ENCODE measurements around the gene CTSO.

Gene CTSO

GRCh38 chr4:155953151-155954117 lies at the start of gene CTSO:
Gene CTSO, minus strand, starts transcription at chr4:155953866. Its CDS starts 19 bp downstream, at chr4:155953847.
- peak; percentile 69 for DNase-seq

DNA sequence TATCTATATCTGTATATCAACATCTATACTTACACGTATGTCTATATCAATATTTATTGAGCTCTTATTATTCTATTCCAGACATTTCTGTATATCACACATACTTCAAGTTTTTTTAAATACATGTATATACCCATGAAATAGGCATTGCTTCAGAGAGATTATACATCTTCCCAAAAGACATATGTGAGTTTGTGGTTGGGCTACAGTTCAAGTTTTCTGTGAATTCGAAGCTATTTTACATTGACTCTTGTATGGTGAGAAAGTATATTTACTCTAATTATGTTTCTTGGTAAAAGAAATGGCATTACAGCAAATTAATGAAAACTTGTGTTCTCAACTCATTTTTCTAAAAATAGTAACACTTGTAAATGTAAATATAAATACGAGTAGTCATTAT lies 46.8 kb upstream of the CTSO start:
- no peak for DNase-seq

GRCh38 chr4:155999725-156000124 lies 46.1 kb upstream of the CTSO start:
- DNase-seq = no peak

DNA sequence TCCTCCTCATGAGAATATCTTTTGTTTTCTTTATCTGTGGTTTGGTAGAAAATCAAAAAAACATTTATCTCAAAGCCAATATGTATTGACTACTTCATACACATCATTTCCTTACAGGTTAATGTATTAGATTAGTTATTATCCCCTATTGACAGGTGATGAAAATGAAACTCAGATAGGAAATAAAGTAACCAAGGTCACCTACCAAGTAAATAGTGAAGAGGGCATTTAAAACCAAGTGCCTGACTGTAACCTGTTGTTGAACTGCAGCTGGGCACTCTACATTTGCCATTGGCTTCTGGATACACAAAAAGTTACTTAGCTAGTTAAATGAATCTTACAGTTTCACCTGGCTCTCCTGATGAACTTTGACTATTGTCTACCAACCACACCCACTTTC lies 41.4 kb upstream of the CTSO start:
- DNase-seq = no peak

DNA sequence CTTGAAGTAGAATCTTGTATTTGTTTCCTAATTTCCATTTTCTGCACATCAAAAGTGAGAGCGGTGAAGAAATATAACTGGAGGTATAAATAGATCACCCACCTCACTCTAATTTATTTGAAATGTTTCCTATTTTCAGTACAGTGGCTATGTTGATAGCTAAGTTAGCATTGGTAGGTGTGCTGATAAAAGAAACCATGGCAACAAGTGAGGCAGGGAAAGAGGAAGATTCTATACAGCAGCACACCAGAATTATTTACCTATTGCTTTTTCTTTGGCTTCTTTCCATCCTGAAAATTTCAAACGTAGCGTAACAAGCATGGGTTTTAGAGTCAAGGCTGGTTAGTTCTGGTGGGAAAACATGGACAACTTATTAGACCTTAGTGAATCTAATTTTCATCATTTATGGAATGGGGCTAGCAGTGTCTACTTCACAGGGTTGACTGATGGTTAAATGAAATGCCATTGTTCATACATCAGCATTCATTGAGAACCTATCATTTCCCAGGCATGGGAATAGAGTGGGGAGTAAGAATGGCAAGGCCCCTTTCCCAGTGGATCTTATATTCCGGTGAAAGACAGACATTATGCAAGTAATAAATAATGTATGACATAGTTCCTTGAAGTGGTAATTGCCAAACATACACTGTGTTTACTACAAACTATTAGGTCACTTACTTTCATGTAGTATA lies 30.6 kb upstream of the CTSO start:
- DNase-seq = no peak

- no peak for DNase-seq
Observed at GRCh38 chr4:155982736-155983385, 29.2 kb upstream of the CTSO start.

- DNase-seq = no peak
Observed at GRCh38 chr4:155978810-155979209, 25.1 kb upstream of the CTSO start.

DNA sequence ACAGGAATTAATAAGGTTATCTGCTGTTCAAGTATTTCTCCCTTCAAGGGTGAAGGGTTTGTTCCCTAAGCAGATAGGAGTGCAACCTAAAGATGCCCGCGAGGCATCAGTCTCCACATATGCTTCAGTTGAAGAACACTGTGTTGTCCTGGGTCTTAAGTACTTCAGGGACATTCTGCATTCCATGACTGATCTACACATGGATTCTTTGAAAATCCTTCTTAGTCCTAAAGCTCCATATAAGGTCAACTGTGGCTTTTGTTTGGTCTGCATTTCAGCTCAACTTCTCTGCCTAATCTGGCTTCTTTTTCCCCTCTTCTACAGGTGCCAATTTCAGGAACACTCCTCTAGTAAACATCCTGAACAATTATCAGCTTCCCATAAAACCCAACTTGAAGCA lies 21.8 kb upstream of the CTSO start:
- no peak for DNase-seq

DNA sequence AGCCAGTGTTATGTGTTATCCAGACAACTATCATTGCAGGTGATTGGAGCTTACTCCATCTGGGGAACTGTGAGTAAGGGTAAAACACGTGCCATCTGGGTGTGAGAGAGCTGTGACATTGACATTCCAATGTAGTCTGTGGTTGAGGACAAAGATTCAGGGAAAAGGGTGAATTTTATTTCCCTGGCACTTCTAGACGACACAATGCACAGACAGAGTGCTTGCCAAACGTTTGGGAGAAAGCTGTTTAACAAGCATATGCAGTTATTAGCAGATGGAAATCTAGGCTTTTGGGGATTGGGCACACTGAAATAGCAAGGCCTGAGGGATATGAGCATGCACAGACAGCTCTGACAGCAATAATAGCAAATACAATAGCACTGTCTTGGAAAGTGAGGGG lies 21.3 kb upstream of the CTSO start:
- DNase-seq = no peak

GRCh38 chr4:155974476-155974749 lies 20.7 kb upstream of the CTSO start:
- no peak for DNase-seq

DNA sequence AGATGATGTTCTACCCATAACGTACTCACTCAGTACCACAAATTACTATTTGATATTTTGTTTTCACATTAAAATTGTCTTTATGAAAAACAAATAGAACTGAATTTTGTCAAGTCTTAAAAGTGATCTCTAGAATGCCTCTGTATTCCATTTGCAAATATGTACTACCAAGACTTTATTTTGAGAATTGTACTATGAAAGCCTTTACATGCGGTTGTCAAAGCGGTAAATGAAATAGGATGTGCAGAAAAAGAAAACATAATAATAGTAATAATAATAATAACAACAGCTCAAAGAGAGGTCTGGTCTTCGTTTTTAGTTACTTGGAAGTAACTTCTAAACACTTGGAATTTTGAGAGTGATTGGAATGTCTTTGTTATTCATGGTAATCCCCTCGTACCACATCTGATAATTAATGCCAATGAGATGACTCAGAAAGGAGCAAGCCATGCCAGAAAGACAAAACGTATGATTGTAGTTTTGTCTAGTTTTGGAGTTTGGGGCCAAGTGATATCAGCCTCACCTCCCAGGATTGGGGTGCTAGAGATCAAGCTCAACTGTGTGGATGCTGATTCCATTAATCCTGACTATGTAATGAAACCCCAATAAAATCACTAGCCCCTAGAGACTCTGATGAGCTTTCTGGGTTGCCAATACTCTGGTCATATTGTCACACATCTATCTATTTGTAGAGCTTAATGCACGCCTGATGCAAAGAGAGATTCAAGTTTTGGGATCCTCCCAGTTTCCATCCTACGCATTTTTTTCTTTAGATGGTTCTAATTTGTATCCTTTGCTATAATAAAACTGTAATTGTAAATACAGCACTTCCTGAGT lies 20.2 kb upstream of the CTSO start:
- no peak for DNase-seq

GRCh38 chr4:155972098-155972497 lies 18.4 kb upstream of the CTSO start:
- DNase-seq = peak; percentile 7

DNA sequence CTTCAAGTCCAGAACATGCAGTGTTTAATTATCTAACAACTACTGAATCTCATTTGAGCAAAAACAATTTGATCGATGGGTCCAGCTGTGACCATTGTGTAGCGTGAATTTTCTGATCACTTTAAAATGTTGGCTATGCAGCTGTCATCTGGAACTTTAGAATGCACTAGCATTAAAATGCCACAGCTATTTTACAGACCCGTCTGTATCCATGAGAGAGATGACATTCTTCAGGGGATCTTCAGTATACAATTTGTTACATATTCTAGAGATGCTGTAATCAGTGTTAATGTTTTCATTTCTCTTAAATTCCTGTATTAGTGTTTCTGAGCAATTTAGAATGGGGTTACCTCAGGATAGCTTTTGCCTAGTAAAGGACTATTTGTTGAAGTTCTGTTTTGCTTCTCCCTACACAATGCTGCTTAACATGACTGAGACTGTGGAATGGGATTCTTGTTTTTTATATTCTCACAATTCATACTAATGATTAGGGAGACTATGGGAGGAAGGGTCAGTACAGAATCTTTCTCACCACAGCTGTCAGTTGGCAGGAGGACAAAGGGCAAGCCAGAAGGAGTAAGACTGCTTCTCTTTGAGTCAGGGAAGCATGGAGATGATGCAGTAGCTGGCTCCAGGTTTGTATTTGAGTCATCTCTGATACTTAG lies 13.2 kb upstream of the CTSO start:
- no peak for DNase-seq

DNA sequence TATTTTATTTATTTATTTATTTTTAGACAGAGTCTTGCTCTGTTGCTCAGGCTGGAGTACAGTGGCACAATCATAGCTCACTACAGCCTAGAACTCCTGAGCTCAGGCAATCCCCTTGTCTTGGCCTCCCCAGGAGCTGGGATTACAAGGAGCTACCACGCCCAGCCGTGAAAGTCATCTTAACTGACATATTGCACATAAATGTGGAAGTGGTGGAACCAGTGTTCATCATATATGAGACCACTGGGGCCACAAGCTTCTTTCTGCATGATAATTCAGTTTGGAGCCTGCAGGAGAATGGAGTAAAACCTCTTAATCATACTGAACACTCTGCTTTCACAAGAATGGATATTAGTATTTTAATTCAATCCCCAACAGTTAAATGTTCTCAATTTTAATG lies 12.5 kb upstream of the CTSO start:
- no peak for DNase-seq

GRCh38 chr4:155964016-155964891 lies 10.6 kb upstream of the CTSO start:
- DNase-seq = no peak

DNA sequence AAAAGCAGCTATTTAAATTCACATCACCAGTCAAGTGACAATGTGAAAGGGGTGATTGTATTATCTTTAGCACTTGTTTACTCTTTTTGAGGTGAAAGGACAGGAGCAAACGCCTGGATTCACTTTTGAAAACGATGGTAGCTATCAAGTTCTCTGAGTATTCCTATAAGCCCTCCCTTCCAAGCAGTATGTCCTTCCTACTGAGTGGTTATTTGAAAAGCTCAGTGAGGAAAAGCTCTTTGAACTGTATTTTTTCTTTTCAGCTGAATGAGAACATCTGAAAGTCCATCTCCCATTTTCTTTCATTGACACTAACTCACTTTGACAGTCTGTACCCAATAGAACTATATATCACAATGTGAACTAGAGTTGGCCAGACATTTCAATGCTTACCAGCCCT lies 9.1 kb upstream of the CTSO start:
- no peak for DNase-seq

DNA sequence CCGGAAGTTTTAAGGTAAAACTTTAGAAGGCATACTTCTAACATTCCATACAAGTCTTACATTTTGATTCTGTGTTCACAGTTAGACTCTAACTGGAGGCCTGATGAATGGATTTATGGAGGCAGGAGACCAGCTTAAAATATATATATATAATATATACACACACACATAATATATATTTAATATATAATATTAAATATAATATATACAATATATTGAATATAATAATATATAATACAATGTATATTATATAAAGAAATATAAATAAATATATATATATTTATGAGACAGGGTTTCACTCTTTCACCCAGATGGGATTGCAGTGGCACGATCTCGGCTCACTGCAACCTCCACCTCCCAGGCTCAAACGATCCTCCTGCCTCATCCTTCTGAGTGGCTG lies 7.9 kb upstream of the CTSO start:
- DNase-seq = no peak

DNA sequence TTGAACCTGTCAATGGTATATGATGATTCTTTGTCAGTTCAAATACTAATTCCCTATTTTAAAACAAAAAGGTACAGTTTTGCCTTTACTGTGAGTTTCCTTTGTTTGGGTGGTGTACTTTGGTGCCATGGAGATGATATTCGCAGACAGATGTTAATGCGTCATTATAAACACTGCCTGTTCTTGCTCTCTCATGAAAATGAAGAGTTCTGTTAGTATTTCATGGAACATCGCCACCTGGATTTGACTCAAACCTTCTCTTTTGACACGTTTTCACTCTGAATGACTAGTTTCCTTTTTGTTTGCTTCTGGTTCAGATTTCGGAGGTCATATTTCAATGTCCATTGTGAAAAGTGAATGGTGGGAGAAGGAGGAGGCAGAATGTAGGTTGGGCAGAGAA lies 6.9 kb upstream of the CTSO start:
- DNase-seq = no peak

DNA sequence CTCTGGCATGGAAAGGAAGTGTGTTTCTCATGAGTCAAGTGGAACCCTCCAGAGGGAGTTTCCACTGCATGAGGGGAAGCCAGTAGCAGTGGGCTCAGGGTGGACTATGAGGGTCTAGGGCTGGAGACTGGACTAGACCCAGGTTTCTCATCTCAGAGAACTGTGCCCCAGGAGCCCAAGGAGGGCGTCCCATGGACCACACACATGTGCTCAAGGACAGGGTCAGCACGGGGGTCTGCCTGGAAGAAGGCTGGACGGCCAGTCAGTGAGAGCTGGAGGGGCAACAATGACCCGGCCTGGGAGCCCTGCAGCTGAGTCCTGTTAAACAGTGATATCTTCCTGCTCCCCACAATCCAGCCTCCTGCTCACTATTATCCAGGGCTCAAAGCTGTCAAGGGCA lies 5.8 kb upstream of the CTSO start:
- no peak for DNase-seq

DNA sequence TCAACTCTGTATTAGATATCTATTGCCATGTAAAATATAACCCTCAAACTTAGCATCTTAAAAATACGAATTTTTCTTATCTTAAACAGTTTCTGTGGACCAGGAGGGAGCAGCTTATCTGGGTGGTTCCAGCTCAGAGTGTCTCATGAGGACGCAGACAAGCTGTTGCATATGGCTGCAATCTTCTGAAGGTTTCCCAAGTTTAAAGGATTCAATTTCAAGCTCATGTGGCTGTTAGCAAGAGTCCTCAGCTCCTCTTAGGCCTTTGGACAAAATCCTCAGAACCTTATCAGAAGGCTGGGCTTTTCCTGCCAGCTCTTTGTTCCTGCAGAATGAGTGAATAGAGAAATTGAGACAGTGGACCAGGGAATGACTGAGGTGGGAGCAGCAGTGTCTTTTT lies 2.8 kb upstream of the CTSO start:
- no peak for DNase-seq

GRCh38 chr4:155954939-155955338 lies 1.3 kb upstream of the CTSO start:
- DNase-seq = no peak
